Testis (tissue), 2 donors: ENCODE results near the gene MIB2.
"Not testable (repeated sequence)": the region's sequence is repeated elsewhere in the genome, so short reads cannot be mapped to it uniquely, and the experiment has no call there.

Experiments used
- POLR2A ChIP-seq: fragments of 450-650 bp; IDR thresholded peaks from one replicate; pipeline ENCODE4 v1.6.1; 2017; ENCODE audit warnings: antibody characterized with exemption, mild to moderate bottlenecking, moderate library complexity
- TF ChIP-seq, protein P1 (sequence below), 3 experiments: fragments of 450-650 bp in 2 of 3; fragments of 200-600 bp in 1 of 3; sonication (generic) in 1 of 3; IDR thresholded peaks; one replicate each; pipeline ENCODE4 v1.5.1; 2016 to 2019; ENCODE audit warnings: antibody characterized with exemption in 3 of 3, mild to moderate bottlenecking in 2 of 3, moderate library complexity in 1 of 3

GRCh38 chr1:1647567-1648241 lies 32.4 kb downstream of the MIB2 start:
- TF ChIP-seq POLR2A = not testable (repeated sequence)
- TF ChIP-seq, protein P1, sequence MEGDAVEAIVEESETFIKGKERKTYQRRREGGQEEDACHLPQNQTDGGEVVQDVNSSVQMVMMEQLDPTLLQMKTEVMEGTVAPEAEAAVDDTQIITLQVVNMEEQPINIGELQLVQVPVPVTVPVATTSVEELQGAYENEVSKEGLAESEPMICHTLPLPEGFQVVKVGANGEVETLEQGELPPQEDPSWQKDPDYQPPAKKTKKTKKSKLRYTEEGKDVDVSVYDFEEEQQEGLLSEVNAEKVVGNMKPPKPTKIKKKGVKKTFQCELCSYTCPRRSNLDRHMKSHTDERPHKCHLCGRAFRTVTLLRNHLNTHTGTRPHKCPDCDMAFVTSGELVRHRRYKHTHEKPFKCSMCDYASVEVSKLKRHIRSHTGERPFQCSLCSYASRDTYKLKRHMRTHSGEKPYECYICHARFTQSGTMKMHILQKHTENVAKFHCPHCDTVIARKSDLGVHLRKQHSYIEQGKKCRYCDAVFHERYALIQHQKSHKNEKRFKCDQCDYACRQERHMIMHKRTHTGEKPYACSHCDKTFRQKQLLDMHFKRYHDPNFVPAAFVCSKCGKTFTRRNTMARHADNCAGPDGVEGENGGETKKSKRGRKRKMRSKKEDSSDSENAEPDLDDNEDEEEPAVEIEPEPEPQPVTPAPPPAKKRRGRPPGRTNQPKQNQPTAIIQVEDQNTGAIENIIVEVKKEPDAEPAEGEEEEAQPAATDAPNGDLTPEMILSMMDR (IDR thresholded peaks at IDR 0.05) = not testable (repeated sequence)
